Natural killer cell (primary cell): ENCODE data around the gene C22orf15. TPM values are rescaled to one million over a fixed set of nuclear protein-coding genes. Genes with fewer than 3 reads are reported as not detected.

Experiments
- ATAC-seq, 3 donors: fragments of 150-1000 bp in 2 of 3; fragments of 200-7000 bp in 1 of 3; cut with Tn5 transposase; 1 replicate in 1 of 3; 2 replicates in 2 of 3; pipeline ENCODE4 v1.10.0; 2021; ENCODE audit warnings: mild to moderate bottlenecking in 2 of 3, moderate library complexity in 2 of 3
- DNase-seq, 2 donors: peaks; one replicate each; pipeline versions ENCODE4 v3.0.0 to v3.0.0-alpha.2; 2013 to 2021; ENCODE audit warnings: mixed read lengths in 1 of 2
- H3K27ac ChIP-seq: one replicate; pipeline ENCODE4 v1.5.1; 2013; ENCODE audit warnings: mild to moderate bottlenecking, low read length
- H3K27me3 ChIP-seq: one replicate; pipeline ENCODE4 v1.6.1; 2013; ENCODE audit warnings: low read length; ENCODE audit not compliant: control insufficient read depth, insufficient read depth
- H3K36me3 ChIP-seq: one replicate; pipeline ENCODE4 v1.6.1; 2013; ENCODE audit warnings: low read length; ENCODE audit not compliant: control insufficient read depth, insufficient read depth
- H3K4me1 ChIP-seq: one replicate; pipeline ENCODE4 v1.6.1; 2013; ENCODE audit warnings: low read length; ENCODE audit not compliant: control insufficient read depth, insufficient read depth
- H3K4me3 ChIP-seq: one replicate; pipeline ENCODE4 v1.5.1; 2013; ENCODE audit warnings: low read length
- H3K9me3 ChIP-seq: one replicate; pipeline ENCODE4 v1.6.1; 2013; ENCODE audit warnings: low read length; ENCODE audit not compliant: control insufficient read depth, insufficient read depth
- H3K27ac Mint-ChIP-seq, 2 donors: one replicate each; pipeline ENCODE4 v1.8.0; 2022; ENCODE audit warnings: mild to moderate bottlenecking in 2 of 2, mixed read lengths in 2 of 2, moderate library complexity in 1 of 2
- H3K27me3 Mint-ChIP-seq, 2 donors: one replicate each; pipeline ENCODE4 v1.8.0; 2022; ENCODE audit warnings: low read depth in 2 of 2, mixed read lengths in 2 of 2
- H3K36me3 Mint-ChIP-seq: one replicate; pipeline ENCODE4 v1.8.0; 2022; ENCODE audit warnings: mixed read lengths
- H3K4me1 Mint-ChIP-seq, 2 donors: one replicate each; pipeline ENCODE4 v1.8.0; 2022; ENCODE audit warnings: mixed read lengths in 2 of 2
- H3K4me3 Mint-ChIP-seq: one replicate; pipeline ENCODE4 v1.8.0; 2022; ENCODE audit warnings: mild to moderate bottlenecking, moderate library complexity, mixed read lengths
- H3K9me3 Mint-ChIP-seq, 2 donors: one replicate each; pipeline ENCODE4 v1.8.0; 2022; ENCODE audit warnings: mixed read lengths in 2 of 2
- CTCF ChIP-seq: fragments of 200-600 bp; IDR thresholded peaks from one replicate; pipeline ENCODE4 v1.8.0; 2022; ENCODE audit warnings: antibody characterized with exemption
- WGBS: methylation state at CpG from one replicate; pipeline ENCODE4 v1.1.7; 2013; ENCODE audit warnings: missing lambda C conversion rate; ENCODE audit not compliant: insufficient coverage; 5-methylcytosine and 5-hydroxymethylcytosine counted together
- intact Hi-C: fragments of 100-400 bp; cut with micrococcal nuclease; formaldehyde crosslinking; loops from one replicate; pipeline ENCODE4 v1.14.2; 2022
- total RNA-seq, 4 donors: library from RNA; stranded (reverse); fragments of 120-200 nt in 1 of 4; gene quantifications; one replicate each; pipeline versions ENCODE4 v1.2.3 to v1.2.4, GENCODE V29; 2013 to 2022

Gene C22orf15
- total RNA-seq, 3 donors from 2014 or later (not counting 1 experiment from before 2014, with no cell fraction given): not detected

DNA sequence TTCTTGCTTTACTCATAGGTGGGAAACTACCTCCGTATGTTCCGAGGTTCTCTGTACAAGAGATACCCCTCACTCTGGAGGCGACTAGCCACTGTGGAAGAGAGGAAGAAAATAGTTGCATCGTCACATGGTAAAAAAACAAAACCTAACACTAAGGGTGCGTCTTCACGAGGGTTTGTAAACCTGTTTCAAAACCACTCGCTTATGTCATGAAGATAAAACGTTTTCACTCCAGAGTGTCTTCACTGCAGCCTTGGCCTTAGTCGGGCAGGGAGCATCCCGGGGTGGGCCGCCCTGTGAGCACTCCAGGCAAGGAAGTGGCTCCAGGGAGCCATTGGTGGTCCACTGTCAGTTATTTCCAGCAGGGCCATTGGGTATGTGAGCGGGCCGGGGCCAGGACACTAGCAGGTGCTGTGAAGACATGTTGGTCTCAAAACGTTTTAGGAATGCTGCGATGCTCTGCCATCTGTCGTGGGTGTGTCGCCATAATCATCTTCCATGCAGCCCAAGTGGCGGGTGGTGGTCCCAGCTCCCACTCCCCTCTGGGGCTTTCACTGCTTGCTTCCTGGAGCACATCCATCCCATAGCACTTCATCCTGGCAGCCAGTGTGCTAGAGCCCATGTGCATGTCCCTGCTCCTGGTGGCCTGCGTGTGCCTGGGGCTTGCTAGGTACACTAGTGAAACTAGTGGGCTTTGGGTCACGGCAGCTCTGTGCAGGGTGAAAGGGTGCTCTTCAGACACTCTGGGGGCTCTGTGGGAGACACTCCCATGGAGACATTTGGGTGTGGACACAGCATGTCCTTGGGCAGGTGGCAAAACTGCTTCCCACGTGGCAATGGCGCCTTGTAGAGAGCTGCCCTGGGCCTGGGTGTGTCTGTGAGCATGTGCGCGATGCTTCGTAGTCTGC lies 29.2 kb downstream of the C22orf15 start:
- Mint-ChIP-seq H3K36me3 (peaks cover 6% of the 10 kb centered on the region), H3K4me1 (peaks cover 38% of the 10 kb centered on the region in 2 donors), H3K9me3 (no peaks in the 10 kb centered on the region), H3K4me3 (no peak overlapping the region), H3K27ac (peak overlapping the region in 1 of 2 donors; percentile 40), H3K27me3 (no peaks in the 10 kb centered on the region)
- Histone ChIP-seq H3K36me3 (peaks cover 33% of the 10 kb centered on the region), H3K27me3 (no peaks in the 10 kb centered on the region), H3K4me3 (no peak overlapping the region), H3K27ac (no peak overlapping the region), H3K4me1 (peaks cover 11% of the 10 kb centered on the region), H3K9me3 (no peaks in the 10 kb centered on the region)
- intact Hi-C loops: no loop called here
- 84% methylated on average over 21 of the region's 25 CpGs for WGBS
- no peak for DNase-seq
- TF ChIP-seq CTCF: no peak
- ATAC-seq: no peak

DNA sequence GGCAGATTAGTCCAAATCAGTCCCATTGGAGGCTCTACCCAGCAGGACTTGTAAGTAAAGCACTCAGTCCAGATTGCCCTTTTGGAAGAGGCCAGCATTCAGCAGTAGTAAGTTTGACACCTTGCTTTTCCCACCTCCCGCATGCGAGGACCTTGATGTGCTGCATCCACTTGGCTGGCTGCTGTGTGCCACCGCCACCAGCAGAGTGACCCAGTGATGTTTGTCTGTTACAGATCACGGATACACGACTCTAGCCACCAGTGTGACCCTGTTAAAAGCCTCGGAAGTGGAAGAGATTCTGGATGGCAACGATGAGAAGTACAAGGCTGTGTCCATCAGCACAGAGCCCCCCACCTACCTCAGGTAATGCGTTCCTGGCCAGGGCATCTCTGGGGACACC lies 30.5 kb downstream of the C22orf15 start:
- no peaks in the 10 kb centered on the region for H3K9me3 Mint-ChIP-seq
- intact Hi-C loops: no loop called here
- H3K27me3 Mint-ChIP-seq: no peaks in the 10 kb centered on the region
- WGBS: 97% methylated on average over 7 of the region's 8 CpGs
- no peak overlapping the region for H3K27ac ChIP-seq
- DNase-seq: no peak
- ATAC-seq: no peak
- no peak overlapping the region for H3K4me3 Mint-ChIP-seq
- no peak for TF ChIP-seq CTCF
- peaks cover 27 to 28% of the 10 kb centered on the region in 2 donors for H3K4me1 Mint-ChIP-seq
- no peak overlapping the region for H3K4me3 ChIP-seq
- no peaks in the 10 kb centered on the region for H3K9me3 ChIP-seq
- H3K4me1 ChIP-seq: peaks cover 1% of the 10 kb centered on the region
- H3K36me3 ChIP-seq: peaks cover 39% of the 10 kb centered on the region
- no peaks in the 10 kb centered on the region for H3K27me3 ChIP-seq
- H3K36me3 Mint-ChIP-seq: peaks cover 6% of the 10 kb centered on the region
- peak overlapping the region; percentile 31 to 40 for H3K27ac Mint-ChIP-seq

DNA sequence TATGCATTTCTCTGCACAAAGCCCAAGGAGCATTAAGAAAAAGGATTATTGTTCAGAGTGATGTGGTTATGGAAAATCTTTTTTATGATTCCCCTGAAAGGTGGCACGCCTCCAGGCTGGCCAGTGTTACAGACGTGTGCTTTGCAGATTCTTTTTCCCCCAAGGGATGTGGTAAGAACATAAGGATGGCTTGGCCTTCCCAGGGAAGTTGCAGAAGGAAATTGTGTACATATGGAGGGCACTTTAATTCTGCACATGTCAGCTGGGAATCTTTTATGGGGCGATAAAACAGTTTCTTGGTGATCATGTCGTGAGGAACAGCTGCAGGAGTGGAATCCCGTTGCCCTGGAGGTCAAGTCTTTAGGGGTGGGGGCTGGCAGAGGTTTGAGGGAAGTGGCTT lies 33.7 kb downstream of the C22orf15 start:
- Mint-ChIP-seq H3K4me1 (peaks cover 18 to 19% of the 10 kb centered on the region in 2 donors), H3K4me3 (no peak overlapping the region), H3K27me3 (no peaks in the 10 kb centered on the region), H3K27ac (no peak overlapping the region), H3K36me3 (peaks cover 6% of the 10 kb centered on the region), H3K9me3 (no peaks in the 10 kb centered on the region)
- no peak overlapping the region for H3K27ac ChIP-seq
- no peaks in the 10 kb centered on the region for H3K27me3 ChIP-seq
- H3K4me1 ChIP-seq: peaks cover 13% of the 10 kb centered on the region
- H3K36me3 ChIP-seq: peaks cover 51% of the 10 kb centered on the region
- 87% methylated on average over 5 of the region's 5 CpGs for WGBS
- H3K4me3 ChIP-seq: no peak overlapping the region
- H3K9me3 ChIP-seq: no peaks in the 10 kb centered on the region
- DNase-seq (no peak), ATAC-seq (no peak)
- intact Hi-C loops: no loop called here
- no peak for TF ChIP-seq CTCF
